HAP-1 (cell line): ENCODE data around the gene CMIP.
A peak's percentile ranks its signal among the peaks of the same experiment; 100 is the strongest.

ENCODE experiments used
- DNase-seq, 2 experiments: peaks; one replicate each; pipeline ENCODE4 v3.0.0-alpha.2; 2016 to 2020; ENCODE audit warnings: low spot score in 2 of 2
- H3K27me3 ChIP-seq: fragments of 250-450 bp; sonication (Bioruptor Pico); 2 replicates; pipeline ENCODE4 v1.5.1; 2020; ENCODE audit warnings: low read depth, mild to moderate bottlenecking, moderate library complexity
- H3K36me3 ChIP-seq: fragments of 250-450 bp; sonication (Bioruptor Pico); replicated peaks from 2 replicates; pipeline ENCODE4 v1.5.1; 2020; ENCODE audit warnings: mild to moderate bottlenecking
- H3K4me1 ChIP-seq: fragments of 250-450 bp; sonication (Bioruptor Pico); 2 replicates; pipeline ENCODE4 v1.5.1; 2020; ENCODE audit warnings: mild to moderate bottlenecking
- H3K4me3 ChIP-seq: fragments of 250-450 bp; sonication (Bioruptor Pico); 2 replicates; pipeline ENCODE4 v1.5.1; 2020; ENCODE audit warnings: mild to moderate bottlenecking, moderate library complexity
- H3K9me3 ChIP-seq: fragments of 250-450 bp; sonication (Bioruptor Pico); 2 replicates; pipeline ENCODE4 v1.5.1; 2020; ENCODE audit warnings: mild to moderate bottlenecking, moderate library complexity
- in situ Hi-C: fragments of 300-500 bp; cut with MboI; formaldehyde crosslinking; loops from 3 replicates; pipeline ENCODE4 v1.14.3; 2020; ENCODE audit warnings: low sequenced_read_pairs, inconsistent platforms, mixed read lengths

Gene CMIP

DNA sequence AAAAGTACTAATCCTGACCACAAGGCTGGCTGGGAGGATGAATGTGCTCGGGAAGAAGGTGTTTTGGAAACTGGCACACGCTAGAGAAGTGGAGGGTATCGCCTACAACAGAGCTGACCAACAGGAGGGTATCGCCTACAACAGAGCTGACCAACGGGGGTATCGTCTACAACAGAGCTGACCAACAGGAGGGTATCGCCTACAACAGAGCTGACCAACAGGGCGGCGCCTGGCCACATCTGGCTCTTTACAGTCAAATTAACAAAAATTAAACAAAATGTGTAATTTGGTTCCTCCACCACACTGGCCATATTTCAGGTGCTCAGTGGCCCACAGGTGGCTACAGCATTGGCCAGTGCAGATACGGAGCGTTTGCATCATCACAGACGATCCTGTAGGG, 153.5 kb downstream of the CMIP start:
- no peak for DNase-seq
- in situ Hi-C loops = no loop called here

DNA sequence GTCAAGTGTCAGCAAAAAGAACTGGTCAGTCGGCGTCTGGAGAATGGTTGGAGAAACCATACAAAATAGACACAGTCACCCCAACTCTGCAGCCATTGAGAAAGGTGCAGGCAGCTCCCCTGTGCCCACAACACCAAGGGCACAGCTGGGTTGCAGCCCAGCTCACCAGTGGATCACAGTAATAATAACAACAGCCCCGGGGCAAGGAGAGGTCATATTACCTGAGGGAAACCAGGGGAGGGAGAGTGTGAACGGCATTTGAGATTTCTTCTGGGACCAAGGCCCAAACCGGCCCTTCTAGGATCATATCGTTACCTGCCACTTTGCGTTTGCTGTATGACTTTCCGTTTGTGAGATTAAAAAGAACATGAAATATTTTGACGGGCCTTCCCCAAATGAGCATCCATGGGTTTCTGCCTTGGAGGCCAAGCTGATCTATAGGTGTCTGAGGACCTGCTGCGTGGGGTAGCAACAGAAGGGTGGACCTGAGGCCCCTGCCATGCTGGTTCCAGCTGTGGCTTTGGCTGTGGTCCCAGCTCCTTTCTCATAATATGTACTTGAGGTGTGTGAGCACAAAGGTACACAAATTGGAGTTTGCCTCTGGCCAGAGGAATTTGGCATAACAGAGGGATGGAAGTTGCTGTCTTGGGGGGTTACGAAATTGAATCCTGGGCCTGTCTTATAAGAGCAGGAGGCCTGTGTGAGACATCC, 154.6 kb downstream of the CMIP start:
- in situ Hi-C loops = no loop called here
- Histone ChIP-seq H3K4me3 (no peak overlapping the region), H3K4me1 (peaks cover 4% of the 10 kb centered on the region; the same call in 1 of the 2 replicates), H3K9me3 (no peaks in the 10 kb centered on the region), H3K27me3 (no peaks in the 10 kb centered on the region), H3K36me3 (no peaks in the 10 kb centered on the region)
- no peak for DNase-seq

More for the DNA sequence above, 153.5 kb downstream of the CMIP start:
- no peaks in the 10 kb centered on the region for H3K27me3 ChIP-seq
- peaks cover 4% of the 10 kb centered on the region; the same call in 1 of the 2 replicates for H3K4me1 ChIP-seq
- no peak overlapping the region for H3K4me3 ChIP-seq
- no peaks in the 10 kb centered on the region for H3K36me3 ChIP-seq
- H3K9me3 ChIP-seq = no peaks in the 10 kb centered on the region

DNA sequence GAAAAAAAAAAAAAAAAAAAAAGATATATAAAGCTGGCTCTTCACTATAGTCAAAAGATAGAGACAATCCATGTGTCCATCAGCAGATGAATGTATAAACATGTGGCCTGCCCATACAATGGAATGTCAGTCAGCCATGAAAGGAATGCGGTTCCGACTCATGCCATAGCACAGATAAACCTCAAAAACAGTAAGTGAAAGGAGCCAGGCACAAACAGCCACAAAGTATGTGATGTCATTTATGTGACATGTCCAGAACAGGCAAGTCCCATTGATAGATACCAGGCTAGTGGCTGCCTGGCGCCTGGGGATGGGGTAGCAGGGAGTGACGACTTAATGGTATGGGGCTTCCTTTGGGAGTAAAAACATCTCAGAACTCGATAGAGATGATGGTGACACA, 155.7 kb downstream of the CMIP start:
- no peak overlapping the region for H3K4me3 ChIP-seq
- peak in 1 of 2 experiments; percentile 22 for DNase-seq
- H3K4me1 ChIP-seq = peaks cover 4% of the 10 kb centered on the region; the same call in 1 of the 2 replicates
- no peaks in the 10 kb centered on the region for H3K27me3 ChIP-seq
- H3K36me3 ChIP-seq = no peaks in the 10 kb centered on the region
- in situ Hi-C loops = no loop called here
- no peaks in the 10 kb centered on the region for H3K9me3 ChIP-seq

DNA sequence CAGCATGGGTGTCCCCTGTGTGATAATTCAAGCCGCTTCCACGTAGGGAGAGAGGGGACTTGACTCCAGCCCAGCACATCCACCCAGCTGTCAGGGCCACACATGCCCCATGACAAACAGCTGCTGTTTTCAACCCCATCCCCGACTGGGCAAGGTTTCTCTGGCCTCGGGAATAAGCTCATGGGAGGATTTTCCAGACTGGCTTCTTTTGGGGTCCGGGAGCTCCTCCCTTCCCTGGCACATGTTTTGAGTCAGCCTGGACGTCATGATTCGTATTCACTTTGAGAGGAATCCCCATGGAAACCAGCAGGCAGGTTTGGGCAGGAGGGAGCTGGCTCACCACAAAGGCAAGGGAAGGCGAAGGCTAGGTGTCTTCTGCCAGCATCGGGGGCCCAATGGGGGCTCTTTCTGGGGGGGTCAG, 156.4 kb downstream of the CMIP start:
- Histone ChIP-seq H3K4me1 (peaks cover 4% of the 10 kb centered on the region; the same call in 1 of the 2 replicates), H3K9me3 (no peaks in the 10 kb centered on the region), H3K4me3 (no peak overlapping the region), H3K36me3 (no peaks in the 10 kb centered on the region), H3K27me3 (no peaks in the 10 kb centered on the region)
- no peak for DNase-seq
- in situ Hi-C loops = no loop called here

DNA sequence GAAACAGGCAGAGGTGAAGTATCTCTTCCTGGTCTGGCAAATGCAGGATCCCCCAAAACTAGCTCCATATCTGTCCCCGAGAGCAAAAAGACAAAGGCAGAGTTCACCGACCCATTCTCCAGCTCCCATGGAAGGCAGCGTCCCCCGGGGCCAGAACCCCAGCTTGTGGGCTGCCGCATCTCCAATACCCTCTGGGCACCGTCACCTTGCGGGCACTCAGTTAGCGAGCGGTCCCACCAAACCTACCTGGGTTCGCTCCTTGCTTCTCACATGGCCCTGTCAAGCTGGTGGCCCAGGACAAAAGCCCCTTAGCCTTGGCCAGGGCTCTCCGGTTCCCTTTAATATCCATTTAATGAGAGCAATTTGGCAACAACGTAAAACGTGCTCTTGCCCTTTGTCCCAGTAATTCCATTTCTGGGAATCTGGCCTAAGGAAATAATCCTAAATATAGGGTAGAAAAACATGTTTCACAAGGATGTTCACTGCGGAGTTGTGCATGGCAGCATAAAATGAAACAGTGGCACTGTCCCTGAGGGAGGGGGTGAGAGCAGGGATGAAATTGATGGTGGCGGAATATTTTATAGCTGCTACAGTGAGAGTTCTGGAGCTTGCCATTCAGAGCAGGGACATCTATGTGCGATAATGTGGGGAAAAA, 157.1 kb downstream of the CMIP start:
- no peaks in the 10 kb centered on the region for H3K27me3 ChIP-seq
- in situ Hi-C loops = no loop called here
- DNase-seq = no peak
- peaks cover 4% of the 10 kb centered on the region; the same call in 1 of the 2 replicates for H3K4me1 ChIP-seq
- H3K36me3 ChIP-seq = no peaks in the 10 kb centered on the region
- no peaks in the 10 kb centered on the region for H3K9me3 ChIP-seq
- no peak overlapping the region for H3K4me3 ChIP-seq

DNA sequence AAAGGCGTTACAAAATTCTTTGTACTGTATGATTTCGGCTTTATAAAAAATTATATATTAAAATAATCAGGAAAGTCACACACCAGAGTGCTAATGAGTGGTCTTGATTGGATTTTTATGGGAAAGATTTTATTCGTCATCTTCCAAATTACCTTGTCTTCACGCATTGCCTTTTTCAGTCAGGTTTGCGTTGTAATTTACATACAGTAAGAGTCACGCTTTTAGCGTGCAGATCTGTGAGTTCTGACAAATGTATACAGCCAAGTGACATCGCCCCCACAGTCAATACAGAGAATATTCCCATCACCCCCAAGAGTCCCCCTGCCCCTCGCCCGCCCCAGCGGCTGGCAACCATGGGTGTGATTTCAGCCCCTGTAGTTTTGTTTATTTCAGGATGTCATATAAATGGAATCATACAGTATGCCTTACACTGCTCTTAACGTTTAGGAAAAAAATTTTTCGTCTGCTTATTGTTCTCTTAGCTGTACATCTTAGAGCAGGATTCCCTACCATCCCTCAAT, 157.7 kb downstream of the CMIP start:
- no peaks in the 10 kb centered on the region for H3K36me3 ChIP-seq
- H3K4me1 ChIP-seq = peaks cover 4% of the 10 kb centered on the region; the same call in 1 of the 2 replicates
- in situ Hi-C loops = no loop called here
- H3K4me3 ChIP-seq = no peak overlapping the region
- DNase-seq = no peak
- no peaks in the 10 kb centered on the region for H3K27me3 ChIP-seq
- H3K9me3 ChIP-seq = no peaks in the 10 kb centered on the region

DNA sequence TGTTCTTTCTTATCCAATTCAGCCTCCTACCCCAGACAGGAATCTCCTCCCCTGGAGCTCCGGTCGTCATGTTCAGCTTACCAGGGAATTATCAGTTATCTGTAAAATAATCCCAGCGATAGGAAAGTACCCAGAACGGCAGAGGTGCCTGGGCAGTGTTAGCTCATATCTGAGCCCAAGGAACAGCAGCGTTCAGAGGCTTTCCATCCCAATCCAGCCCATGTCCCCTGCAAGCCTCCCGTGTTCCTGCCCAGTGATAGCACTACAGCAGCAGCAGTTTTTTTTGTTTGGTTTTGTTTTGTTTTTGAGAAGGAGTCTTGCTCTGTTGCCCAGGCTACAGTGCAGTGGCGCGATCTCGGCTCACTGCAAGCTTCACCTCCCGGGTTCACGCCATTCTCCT, 158.2 kb downstream of the CMIP start:
- in situ Hi-C loops = no loop called here
- H3K9me3 ChIP-seq = no peaks in the 10 kb centered on the region
- H3K4me1 ChIP-seq = peaks cover 4% of the 10 kb centered on the region; the same call in 1 of the 2 replicates
- no peaks in the 10 kb centered on the region for H3K36me3 ChIP-seq
- DNase-seq = no peak
- no peaks in the 10 kb centered on the region for H3K27me3 ChIP-seq
- H3K4me3 ChIP-seq = no peak overlapping the region

DNA sequence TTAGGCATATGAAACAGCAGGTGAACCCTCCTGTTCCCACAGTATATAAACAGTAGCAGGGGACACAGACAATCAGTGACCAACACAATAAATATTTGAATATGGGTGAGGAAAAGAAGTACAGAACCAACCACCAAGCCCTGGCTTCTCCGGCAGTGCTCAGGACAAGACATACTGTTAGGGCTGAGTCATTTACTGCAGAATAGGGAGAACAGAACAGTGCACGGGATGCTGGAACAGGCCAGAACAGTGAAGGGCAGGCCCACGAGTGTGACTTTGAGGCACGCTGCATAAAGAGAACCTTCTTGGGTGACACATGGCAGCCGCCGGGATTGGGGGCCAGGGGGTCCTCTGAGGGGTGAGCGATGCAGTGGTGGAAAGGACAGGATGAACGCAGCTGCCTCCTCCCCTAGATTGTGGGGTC, 160.4 kb downstream of the CMIP start:
- H3K4me1 ChIP-seq = no peaks in the 10 kb centered on the region
- in situ Hi-C loops = no loop called here

DNA sequence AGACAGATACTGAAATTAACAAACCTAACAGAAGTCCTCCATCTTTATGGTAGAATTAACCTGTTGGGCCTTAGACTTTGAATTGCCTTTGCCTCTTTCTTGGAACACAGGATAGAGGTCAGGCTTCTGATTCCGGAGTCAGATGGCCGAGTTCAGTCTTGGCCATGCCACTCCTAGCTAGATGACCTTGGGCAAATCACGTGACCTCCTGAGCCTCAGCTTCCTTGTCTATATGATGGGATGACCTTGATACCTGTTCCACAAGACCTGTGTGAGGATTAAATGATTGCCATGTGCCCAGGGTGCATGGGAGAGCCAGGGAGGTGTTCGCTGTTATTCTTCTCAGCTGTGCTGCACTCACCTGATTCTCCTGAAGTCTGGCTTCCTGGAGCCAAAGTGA, 161.4 kb downstream of the CMIP start:
- Histone ChIP-seq H3K27me3 (no peaks in the 10 kb centered on the region), H3K4me1 (no peaks in the 10 kb centered on the region), H3K4me3 (no peak overlapping the region), H3K9me3 (no peaks in the 10 kb centered on the region), H3K36me3 (no peaks in the 10 kb centered on the region)
- in situ Hi-C loops = no loop called here
- DNase-seq = no peak

More for the DNA sequence above, 160.4 kb downstream of the CMIP start:
- Histone ChIP-seq H3K9me3 (no peaks in the 10 kb centered on the region), H3K4me3 (no peak overlapping the region), H3K36me3 (no peaks in the 10 kb centered on the region), H3K27me3 (no peaks in the 10 kb centered on the region)
- DNase-seq = no peak

DNA sequence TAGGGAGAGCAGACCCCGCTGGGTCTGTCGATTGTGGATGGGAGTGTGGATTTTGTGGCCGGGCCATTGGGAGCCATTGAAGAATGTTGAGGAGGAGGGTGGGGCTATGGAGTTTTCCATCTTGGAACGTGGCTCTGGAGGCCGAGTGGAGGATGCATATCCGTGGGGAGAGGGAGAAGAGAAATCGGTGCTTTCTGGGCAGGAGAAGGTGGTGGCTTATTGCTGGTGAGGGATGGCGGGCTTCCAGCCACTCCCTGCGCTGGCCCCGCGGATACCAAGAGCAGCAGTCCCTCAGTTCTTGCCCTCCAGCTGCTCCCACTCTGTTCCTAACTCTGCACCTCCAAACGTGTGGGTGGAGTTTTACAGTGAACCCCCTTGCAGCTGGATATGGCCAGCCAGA, 162.4 kb downstream of the CMIP start:
- no peaks in the 10 kb centered on the region for H3K4me1 ChIP-seq
- H3K27me3 ChIP-seq = no peaks in the 10 kb centered on the region
- H3K4me3 ChIP-seq = no peak overlapping the region
- DNase-seq = no peak
- no peaks in the 10 kb centered on the region for H3K36me3 ChIP-seq
- H3K9me3 ChIP-seq = no peaks in the 10 kb centered on the region
- in situ Hi-C loops = no loop called here

DNA sequence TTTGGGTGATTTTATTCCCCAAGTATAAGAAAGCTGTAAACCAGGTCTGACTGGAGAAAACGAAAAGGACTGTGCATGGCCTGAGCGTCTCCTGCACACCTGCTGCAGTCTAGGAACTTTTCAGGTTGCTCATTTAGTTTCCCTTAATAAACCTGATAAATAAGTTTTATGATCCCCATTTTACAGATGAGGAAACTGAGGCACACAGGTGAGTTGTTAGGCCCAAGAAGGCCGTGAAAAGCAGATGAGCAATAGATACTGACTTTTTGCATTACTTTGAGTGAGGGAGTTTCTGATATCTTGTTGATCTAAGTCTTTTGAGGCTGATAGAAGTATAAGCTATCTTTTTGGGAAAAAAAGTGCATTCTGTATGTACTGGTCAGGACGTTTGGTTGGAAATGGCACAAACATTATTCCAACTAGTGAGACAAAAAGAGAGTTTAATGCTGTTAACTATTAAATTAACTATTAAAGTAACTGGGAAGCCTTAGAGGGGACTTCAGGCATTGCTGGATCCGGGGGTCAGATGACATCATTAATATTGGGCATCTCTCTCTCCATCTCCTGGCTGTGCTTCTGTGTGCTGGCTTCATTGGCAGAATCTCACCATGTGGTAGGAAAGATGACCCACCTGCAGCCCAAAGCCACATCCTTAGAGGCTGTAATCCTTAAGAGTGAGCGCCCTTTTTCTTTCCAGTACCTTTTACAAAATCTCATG, 163.4 kb downstream of the CMIP start:
- H3K4me3 ChIP-seq = no peak overlapping the region
- DNase-seq = no peak
- no peaks in the 10 kb centered on the region for H3K9me3 ChIP-seq
- no peaks in the 10 kb centered on the region for H3K4me1 ChIP-seq
- in situ Hi-C loops = no loop called here
- no peaks in the 10 kb centered on the region for H3K36me3 ChIP-seq
- H3K27me3 ChIP-seq = no peaks in the 10 kb centered on the region

DNA sequence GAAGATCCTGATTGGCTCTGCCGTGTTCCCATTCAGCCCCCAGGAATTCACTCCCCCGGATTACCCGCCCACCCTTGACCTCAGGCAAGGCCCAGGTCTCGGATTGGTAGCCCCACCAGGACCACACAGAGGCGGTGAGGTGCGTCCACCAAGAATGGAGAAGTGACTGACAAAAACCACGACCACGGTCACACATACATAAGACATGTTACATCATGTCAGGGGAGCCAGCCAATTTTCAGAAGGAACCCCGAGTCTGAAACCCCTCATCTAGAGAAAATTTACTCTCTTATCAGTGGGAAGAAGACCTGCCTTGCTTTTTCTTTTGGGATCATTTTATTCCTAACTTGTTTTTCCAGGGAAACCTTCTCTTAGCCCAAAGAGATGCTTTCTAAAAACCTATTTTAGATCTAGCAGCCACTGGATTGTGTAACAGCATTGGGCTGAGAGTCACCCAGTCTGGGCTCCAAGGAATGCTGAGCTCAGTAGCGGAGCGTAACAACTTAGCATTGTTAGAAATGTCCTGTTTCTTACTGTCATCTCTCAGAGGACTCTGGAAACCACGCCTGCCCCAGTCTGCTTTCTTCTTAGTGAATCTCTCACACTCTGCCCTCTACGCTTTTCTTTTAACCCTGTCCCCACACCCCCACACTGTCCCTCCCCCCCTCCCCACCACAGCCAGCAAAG, 164.1 kb downstream of the CMIP start:
- Histone ChIP-seq H3K27me3 (no peaks in the 10 kb centered on the region), H3K36me3 (no peaks in the 10 kb centered on the region), H3K4me1 (no peaks in the 10 kb centered on the region), H3K4me3 (no peak overlapping the region), H3K9me3 (no peaks in the 10 kb centered on the region)
- in situ Hi-C loops = no loop called here
- no peak for DNase-seq

DNA sequence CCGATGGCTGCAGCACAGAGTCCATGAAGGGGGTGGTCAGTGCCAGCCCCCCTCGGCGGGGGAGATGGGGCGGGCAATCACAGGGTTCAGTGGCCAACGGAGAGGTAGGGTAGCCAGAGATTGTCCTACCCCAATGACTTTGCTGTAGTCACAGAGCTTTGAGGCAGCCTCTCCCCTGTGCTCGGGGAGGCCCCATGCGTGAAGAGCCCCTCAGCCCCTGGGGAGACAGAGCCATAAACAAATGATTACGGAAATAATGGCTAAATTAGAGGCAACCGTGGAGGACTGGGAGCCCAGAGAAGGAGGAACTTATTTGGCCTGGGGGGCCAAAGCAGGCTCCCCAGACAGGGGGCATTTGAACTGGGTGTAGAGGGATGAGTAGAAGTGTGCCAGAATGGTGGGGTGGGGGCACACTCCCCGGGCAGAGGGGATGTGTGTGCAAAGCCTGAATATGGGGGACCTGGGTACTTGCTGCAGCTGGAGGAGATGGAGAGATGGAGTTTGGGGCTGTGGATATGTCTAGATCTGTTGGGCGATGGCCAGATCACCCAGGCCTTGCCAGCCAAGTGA, 164.8 kb downstream of the CMIP start:
- DNase-seq = no peak
- Histone ChIP-seq H3K9me3 (no peaks in the 10 kb centered on the region), H3K4me3 (no peak overlapping the region), H3K4me1 (no peaks in the 10 kb centered on the region), H3K27me3 (no peaks in the 10 kb centered on the region), H3K36me3 (no peaks in the 10 kb centered on the region)
- in situ Hi-C loops = no loop called here
